Mesothelial cell of epicardium (in vitro differentiated cells): ENCODE measurements around the gene AMBP. TPM values are rescaled to one million over a fixed set of nuclear protein-coding genes. Genes with fewer than 3 reads are reported as not detected.

ENCODE experiments used
- DNase-seq, 2 experiments: peaks; one replicate each; pipeline ENCODE4 v3.0.0; 2021; ENCODE audit warnings: low spot score in 2 of 2; ENCODE audit not compliant: unreplicated experiment in 2 of 2
- H3K27ac Mint-ChIP-seq: 2 replicates; pipeline ENCODE4 v1.8.0; 2021; ENCODE audit warnings: mixed read lengths
- H3K27me3 Mint-ChIP-seq: 2 replicates; pipeline ENCODE4 v1.8.0; 2021; ENCODE audit warnings: low read depth, mixed read lengths
- H3K36me3 Mint-ChIP-seq: 2 replicates; pipeline ENCODE4 v1.8.0; 2021; ENCODE audit warnings: mixed read lengths
- H3K4me1 Mint-ChIP-seq: 2 replicates; pipeline ENCODE4 v1.8.0; 2021; ENCODE audit warnings: mixed read lengths
- H3K4me3 Mint-ChIP-seq: 2 replicates; pipeline ENCODE4 v1.8.0; 2021; ENCODE audit warnings: mild to moderate bottlenecking, moderate library complexity, mixed read lengths
- H3K9me3 Mint-ChIP-seq: 2 replicates; pipeline ENCODE4 v1.8.0; 2021; ENCODE audit warnings: mixed read lengths
- CTCF ChIP-seq: fragments of 200-600 bp; sonication (generic); IDR thresholded peaks from one replicate; pipeline ENCODE4 v1.5.0; 2021; ENCODE audit warnings: antibody characterized with exemption; ENCODE audit not compliant: unreplicated experiment
- total RNA-seq: library from RNA; stranded (reverse); gene quantifications from 3 replicates; pipeline ENCODE4 v1.2.1, GENCODE V29; 2021

AMBP gene
- total RNA-seq, 1 donor from 2014 or later, result 0.22 TPM

GRCh38 chr9:114057161-114057885 is 20.8 kb downstream of the AMBP start:
- no peak for DNase-seq
- Mint-ChIP-seq H3K36me3 (peaks cover 18% of the 10 kb centered on the region), H3K27me3 (no peaks in the 10 kb centered on the region), H3K4me3 (no peak overlapping the region), H3K9me3 (no peaks in the 10 kb centered on the region), H3K27ac (no peak overlapping the region), H3K4me1 (no peaks in the 10 kb centered on the region)
- TF ChIP-seq CTCF, result no peak

GRCh38 chr9:114056527-114056926 is 21.6 kb downstream of the AMBP start:
- no peak overlapping the region for H3K27ac Mint-ChIP-seq
- no peak overlapping the region for H3K4me3 Mint-ChIP-seq
- H3K27me3 Mint-ChIP-seq, result no peaks in the 10 kb centered on the region
- no peak for DNase-seq
- TF ChIP-seq CTCF, result no peak
- H3K4me1 Mint-ChIP-seq, result no peaks in the 10 kb centered on the region
- peaks cover 25% of the 10 kb centered on the region for H3K36me3 Mint-ChIP-seq
- H3K9me3 Mint-ChIP-seq, result no peaks in the 10 kb centered on the region

DNA sequence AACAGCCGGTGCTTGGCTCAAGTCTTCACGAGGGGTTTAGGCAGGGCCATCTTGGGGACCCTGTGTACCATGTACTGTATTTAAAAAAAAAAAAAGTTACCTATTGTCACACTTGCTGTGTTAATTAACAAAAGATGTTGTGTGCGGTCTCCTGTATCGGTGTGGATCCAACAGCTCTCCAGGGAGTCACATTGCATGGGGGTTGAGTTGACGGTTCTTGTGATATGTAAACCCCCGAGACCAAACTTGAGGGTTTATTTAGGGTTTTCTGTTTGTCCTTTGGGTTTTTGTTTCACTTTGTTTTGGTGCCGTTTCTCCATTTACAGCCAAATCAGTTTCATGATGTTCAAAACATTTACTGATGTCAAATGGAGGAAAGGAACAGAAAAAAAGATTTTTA is 22.2 kb downstream of the AMBP start:
- no peaks in the 10 kb centered on the region for H3K27me3 Mint-ChIP-seq
- H3K4me1 Mint-ChIP-seq, result no peaks in the 10 kb centered on the region
- H3K36me3 Mint-ChIP-seq, result peaks cover 31% of the 10 kb centered on the region
- no peak for DNase-seq
- no peaks in the 10 kb centered on the region for H3K9me3 Mint-ChIP-seq
- H3K4me3 Mint-ChIP-seq, result no peak overlapping the region
- TF ChIP-seq CTCF, result no peak
- no peak overlapping the region for H3K27ac Mint-ChIP-seq

- TF ChIP-seq CTCF, result no peak
- Mint-ChIP-seq H3K27me3 (no peaks in the 10 kb centered on the region), H3K36me3 (peaks cover 36% of the 10 kb centered on the region), H3K27ac (no peak overlapping the region), H3K4me1 (no peaks in the 10 kb centered on the region), H3K4me3 (no peak overlapping the region), H3K9me3 (no peaks in the 10 kb centered on the region)
- no peak for DNase-seq
Measured at GRCh38 chr9:114055061-114055460, 23.0 kb downstream of the AMBP start.

GRCh38 chr9:114054191-114054690 is 23.9 kb downstream of the AMBP start:
- Mint-ChIP-seq H3K27me3 (no peaks in the 10 kb centered on the region), H3K36me3 (peaks cover 39% of the 10 kb centered on the region)

More at GRCh38 chr9:114054191-114054690, 23.9 kb downstream of the AMBP start:
- Mint-ChIP-seq H3K4me1 (no peaks in the 10 kb centered on the region), H3K9me3 (no peaks in the 10 kb centered on the region), H3K27ac (no peak overlapping the region), H3K4me3 (no peak overlapping the region)
- no peak for TF ChIP-seq CTCF
- no peak for DNase-seq
